ENCODE measurements around the gene CIC. TPM values are rescaled to one million over a fixed set of nuclear protein-coding genes. Genes with fewer than 3 reads are reported as not detected.

CIC gene
- total and polyA plus RNA-seq, 9 of the 15 experiments (the other 6 are each of a cell fraction or from before 2014, with no cell fraction given) = 0.07 to 44.7 (median 8.6) TPM

DNA sequence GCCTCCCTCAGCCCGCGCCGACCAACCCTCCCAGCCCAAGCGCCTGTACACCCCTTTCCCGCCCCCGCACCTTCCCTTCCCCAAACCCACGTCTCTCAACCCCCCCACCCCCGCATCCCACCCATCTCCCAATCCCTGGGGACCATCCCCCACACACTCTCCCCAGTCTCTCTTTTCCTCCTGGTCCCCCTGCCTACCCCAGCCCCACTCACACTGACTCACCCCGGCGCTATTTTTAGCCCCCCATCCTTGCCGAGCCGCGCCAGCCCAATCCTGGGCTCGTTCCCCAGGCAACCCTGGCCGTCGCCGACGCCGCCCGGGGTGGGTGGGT, 11.7 kb downstream of the CIC start (continued):
- TF ChIP-seq, protein P1, sequence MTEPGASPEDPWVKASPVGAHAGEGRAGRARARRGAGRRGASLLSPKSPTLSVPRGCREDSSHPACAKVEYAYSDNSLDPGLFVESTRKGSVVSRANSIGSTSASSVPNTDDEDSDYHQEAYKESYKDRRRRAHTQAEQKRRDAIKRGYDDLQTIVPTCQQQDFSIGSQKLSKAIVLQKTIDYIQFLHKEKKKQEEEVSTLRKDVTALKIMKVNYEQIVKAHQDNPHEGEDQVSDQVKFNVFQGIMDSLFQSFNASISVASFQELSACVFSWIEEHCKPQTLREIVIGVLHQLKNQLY (CRISPR knock-in tag; conservative IDR thresholded peaks at IDR 0.05) = no peak
- TF ChIP-seq SAFB (IDR thresholded peaks at IDR 0.05; ENCODE audit: borderline replicate concordance, low read depth, low read length) (0 out of 2 replicates have a peak, but pooled peaks have one; percentile 0), ZFP36 (IDR thresholded peaks at IDR 0.05; ENCODE audit: low read depth, low read length, partially characterized antibody) (no peak), ZNF384 (IDR thresholded peaks at IDR 0.05; ENCODE audit: low read depth, low read length) (no peak), NBN (IDR thresholded peaks at IDR 0.05; ENCODE audit: low read depth) (no peak), CTBP1 (IDR thresholded peaks at IDR 0.05; ENCODE audit: borderline replicate concordance) (no peak), MAFK (IDR thresholded peaks at IDR 0.05; ENCODE audit: low read length) (no peak), NR1H2 (CRISPR knock-in tag; IDR thresholded peaks at IDR 0.05) (no peak), ZNF324 (CRISPR knock-in tag; IDR thresholded peaks at IDR 0.05) (no peak), STAG1 (CRISPR knock-in tag; IDR thresholded peaks at IDR 0.05; ENCODE audit: borderline replicate concordance) (no peak), RBM22 (IDR thresholded peaks at IDR 0.05; ENCODE audit: low read depth, low read length, poor library complexity, severe bottlenecking) (no peak), KAT7 (CRISPR knock-in tag; IDR thresholded peaks at IDR 0.05; ENCODE audit: borderline replicate concordance) (0 out of 2 replicates have a peak, but pooled peaks have one; percentile 15)
- TF ChIP-seq, protein P2, sequence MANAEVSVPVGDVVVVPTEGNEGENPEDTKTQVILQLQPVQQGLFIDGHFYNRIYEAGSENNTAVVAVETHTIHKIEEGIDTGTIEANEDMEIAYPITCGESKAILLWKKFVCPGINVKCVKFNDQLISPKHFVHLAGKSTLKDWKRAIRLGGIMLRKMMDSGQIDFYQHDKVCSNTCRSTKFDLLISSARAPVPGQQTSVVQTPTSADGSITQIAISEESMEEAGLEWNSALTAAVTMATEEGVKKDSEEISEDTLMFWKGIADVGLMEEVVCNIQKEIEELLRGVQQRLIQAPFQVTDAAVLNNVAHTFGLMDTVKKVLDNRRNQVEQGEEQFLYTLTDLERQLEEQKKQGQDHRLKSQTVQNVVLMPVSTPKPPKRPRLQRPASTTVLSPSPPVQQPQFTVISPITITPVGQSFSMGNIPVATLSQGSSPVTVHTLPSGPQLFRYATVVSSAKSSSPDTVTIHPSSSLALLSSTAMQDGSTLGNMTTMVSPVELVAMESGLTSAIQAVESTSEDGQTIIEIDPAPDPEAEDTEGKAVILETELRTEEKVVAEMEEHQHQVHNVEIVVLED (CRISPR knock-in tag; IDR thresholded peaks at IDR 0.05) = no peak
- TF ChIP-seq, protein P3, sequence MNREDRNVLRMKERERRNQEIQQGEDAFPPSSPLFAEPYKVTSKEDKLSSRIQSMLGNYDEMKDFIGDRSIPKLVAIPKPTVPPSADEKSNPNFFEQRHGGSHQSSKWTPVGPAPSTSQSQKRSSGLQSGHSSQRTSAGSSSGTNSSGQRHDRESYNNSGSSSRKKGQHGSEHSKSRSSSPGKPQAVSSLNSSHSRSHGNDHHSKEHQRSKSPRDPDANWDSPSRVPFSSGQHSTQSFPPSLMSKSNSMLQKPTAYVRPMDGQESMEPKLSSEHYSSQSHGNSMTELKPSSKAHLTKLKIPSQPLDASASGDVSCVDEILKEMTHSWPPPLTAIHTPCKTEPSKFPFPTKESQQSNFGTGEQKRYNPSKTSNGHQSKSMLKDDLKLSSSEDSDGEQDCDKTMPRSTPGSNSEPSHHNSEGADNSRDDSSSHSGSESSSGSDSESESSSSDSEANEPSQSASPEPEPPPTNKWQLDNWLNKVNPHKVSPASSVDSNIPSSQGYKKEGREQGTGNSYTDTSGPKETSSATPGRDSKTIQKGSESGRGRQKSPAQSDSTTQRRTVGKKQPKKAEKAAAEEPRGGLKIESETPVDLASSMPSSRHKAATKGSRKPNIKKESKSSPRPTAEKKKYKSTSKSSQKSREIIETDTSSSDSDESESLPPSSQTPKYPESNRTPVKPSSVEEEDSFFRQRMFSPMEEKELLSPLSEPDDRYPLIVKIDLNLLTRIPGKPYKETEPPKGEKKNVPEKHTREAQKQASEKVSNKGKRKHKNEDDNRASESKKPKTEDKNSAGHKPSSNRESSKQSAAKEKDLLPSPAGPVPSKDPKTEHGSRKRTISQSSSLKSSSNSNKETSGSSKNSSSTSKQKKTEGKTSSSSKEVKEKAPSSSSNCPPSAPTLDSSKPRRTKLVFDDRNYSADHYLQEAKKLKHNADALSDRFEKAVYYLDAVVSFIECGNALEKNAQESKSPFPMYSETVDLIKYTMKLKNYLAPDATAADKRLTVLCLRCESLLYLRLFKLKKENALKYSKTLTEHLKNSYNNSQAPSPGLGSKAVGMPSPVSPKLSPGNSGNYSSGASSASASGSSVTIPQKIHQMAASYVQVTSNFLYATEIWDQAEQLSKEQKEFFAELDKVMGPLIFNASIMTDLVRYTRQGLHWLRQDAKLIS (CRISPR knock-in tag; IDR thresholded peaks at IDR 0.05) = no peak
- TF ChIP-seq, protein P4, sequence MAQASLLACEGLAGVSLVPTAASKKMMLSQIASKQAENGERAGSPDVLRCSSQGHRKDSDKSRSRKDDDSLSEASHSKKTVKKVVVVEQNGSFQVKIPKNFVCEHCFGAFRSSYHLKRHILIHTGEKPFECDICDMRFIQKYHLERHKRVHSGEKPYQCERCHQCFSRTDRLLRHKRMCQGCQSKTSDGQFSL (CRISPR knock-in tag; IDR thresholded peaks at IDR 0.05) = no peak
- TF ChIP-seq, protein P4 (tag; IDR thresholded peaks at IDR 0.05) = peak in 1 of 2 experiments; percentile 63; a peak in 1 of 4 replicates
- TF ChIP-seq, protein P5, sequence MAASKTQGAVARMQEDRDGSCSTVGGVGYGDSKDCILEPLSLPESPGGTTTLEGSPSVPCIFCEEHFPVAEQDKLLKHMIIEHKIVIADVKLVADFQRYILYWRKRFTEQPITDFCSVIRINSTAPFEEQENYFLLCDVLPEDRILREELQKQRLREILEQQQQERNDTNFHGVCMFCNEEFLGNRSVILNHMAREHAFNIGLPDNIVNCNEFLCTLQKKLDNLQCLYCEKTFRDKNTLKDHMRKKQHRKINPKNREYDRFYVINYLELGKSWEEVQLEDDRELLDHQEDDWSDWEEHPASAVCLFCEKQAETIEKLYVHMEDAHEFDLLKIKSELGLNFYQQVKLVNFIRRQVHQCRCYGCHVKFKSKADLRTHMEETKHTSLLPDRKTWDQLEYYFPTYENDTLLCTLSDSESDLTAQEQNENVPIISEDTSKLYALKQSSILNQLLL (CRISPR knock-in tag; IDR thresholded peaks at IDR 0.05; ENCODE audit: borderline replicate concordance) = no peak
